HL-60 (cell line): ENCODE measurements around the gene EIF3I.

Experiments
- POLR2AphosphoS5 ChIP-seq: IDR thresholded peaks from 2 replicates; pipeline ENCODE4 v1.6.1; 2012; ENCODE audit warnings: low read depth
- TF ChIP-seq, protein P1 (sequence below): IDR thresholded peaks from one replicate; pipeline ENCODE4 v1.5.1; 2011; ENCODE audit warnings: low read length, control low read depth, inconsistent platforms; ENCODE audit not compliant: insufficient read depth
- TF ChIP-seq, protein P2 (sequence below): IDR thresholded peaks from 2 replicates; pipeline ENCODE4 v1.6.1; 2012; ENCODE audit warnings: low read depth; ENCODE audit not compliant: insufficient replicate concordance

DNA sequence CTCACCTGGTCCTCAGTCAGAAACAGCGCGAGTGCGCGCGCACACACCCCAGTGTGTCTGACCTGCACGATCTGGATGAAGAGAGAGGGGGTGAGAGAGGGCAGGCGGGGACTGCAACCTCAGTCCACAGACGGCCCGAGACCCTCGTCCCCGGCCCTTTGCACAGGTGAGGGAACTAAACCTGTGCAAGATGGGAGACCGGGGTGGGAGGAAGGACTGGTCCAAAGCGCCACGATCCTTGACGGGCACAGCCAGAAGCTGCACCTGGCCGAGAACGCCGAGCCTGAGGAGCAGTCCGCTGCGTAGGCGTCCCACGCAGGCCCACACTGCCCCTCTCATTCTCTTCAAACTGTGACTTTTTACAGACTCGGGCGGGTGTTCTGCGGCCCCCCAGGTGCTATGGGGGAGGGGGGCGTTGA is 17.3 kb upstream of the EIF3I start:
- TF ChIP-seq, protein P1, sequence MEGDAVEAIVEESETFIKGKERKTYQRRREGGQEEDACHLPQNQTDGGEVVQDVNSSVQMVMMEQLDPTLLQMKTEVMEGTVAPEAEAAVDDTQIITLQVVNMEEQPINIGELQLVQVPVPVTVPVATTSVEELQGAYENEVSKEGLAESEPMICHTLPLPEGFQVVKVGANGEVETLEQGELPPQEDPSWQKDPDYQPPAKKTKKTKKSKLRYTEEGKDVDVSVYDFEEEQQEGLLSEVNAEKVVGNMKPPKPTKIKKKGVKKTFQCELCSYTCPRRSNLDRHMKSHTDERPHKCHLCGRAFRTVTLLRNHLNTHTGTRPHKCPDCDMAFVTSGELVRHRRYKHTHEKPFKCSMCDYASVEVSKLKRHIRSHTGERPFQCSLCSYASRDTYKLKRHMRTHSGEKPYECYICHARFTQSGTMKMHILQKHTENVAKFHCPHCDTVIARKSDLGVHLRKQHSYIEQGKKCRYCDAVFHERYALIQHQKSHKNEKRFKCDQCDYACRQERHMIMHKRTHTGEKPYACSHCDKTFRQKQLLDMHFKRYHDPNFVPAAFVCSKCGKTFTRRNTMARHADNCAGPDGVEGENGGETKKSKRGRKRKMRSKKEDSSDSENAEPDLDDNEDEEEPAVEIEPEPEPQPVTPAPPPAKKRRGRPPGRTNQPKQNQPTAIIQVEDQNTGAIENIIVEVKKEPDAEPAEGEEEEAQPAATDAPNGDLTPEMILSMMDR = no peak
- TF ChIP-seq, protein P2, sequence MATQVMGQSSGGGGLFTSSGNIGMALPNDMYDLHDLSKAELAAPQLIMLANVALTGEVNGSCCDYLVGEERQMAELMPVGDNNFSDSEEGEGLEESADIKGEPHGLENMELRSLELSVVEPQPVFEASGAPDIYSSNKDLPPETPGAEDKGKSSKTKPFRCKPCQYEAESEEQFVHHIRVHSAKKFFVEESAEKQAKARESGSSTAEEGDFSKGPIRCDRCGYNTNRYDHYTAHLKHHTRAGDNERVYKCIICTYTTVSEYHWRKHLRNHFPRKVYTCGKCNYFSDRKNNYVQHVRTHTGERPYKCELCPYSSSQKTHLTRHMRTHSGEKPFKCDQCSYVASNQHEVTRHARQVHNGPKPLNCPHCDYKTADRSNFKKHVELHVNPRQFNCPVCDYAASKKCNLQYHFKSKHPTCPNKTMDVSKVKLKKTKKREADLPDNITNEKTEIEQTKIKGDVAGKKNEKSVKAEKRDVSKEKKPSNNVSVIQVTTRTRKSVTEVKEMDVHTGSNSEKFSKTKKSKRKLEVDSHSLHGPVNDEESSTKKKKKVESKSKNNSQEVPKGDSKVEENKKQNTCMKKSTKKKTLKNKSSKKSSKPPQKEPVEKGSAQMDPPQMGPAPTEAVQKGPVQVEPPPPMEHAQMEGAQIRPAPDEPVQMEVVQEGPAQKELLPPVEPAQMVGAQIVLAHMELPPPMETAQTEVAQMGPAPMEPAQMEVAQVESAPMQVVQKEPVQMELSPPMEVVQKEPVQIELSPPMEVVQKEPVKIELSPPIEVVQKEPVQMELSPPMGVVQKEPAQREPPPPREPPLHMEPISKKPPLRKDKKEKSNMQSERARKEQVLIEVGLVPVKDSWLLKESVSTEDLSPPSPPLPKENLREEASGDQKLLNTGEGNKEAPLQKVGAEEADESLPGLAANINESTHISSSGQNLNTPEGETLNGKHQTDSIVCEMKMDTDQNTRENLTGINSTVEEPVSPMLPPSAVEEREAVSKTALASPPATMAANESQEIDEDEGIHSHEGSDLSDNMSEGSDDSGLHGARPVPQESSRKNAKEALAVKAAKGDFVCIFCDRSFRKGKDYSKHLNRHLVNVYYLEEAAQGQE = no peak
- no peak for TF ChIP-seq POLR2AphosphoS5
